Spleen (tissue), 7 donors: ENCODE results near the gene ZDHHC11.

Experiments used
- CTCF ChIP-seq, 11 experiments: fragments of 200-600 bp in 7 of 11; fragments of 450-650 bp in 4 of 11; sonication (generic) in 4 of 11; IDR thresholded peaks in 8 of 11; conservative IDR thresholded peaks in 3 of 11; 1 replicate in 7 of 11; 2 replicates in 4 of 11; pipeline versions ENCODE4 v1.4.0 to v1.8.0; 2016 to 2021; ENCODE audit warnings: antibody characterized with exemption in 11 of 11, inconsistent platforms in 4 of 11, mild to moderate bottlenecking in 1 of 11
- POLR2A ChIP-seq, 3 donors: fragments of 450-650 bp; IDR thresholded peaks; one replicate each; pipeline ENCODE4 v1.5.1; 2017; ENCODE audit warnings: antibody characterized with exemption in 3 of 3, mild to moderate bottlenecking in 1 of 3
- POLR2AphosphoS5 ChIP-seq, 3 donors: sonication (generic); formaldehyde crosslinking; IDR thresholded peaks; one replicate each; pipeline ENCODE4 v1.5.1; 2017; ENCODE audit warnings: antibody characterized with exemption in 3 of 3
- donor health status: DM: no; HTN: no; CAD: no; lungs with moderate emphysema.
- donor health status: DM: no; HTN: no; CAD: no.
- donor health status: DM: no; HTN: no; CAD: no.

- no peak for TF ChIP-seq POLR2A (IDR thresholded peaks at IDR 0.05)
- TF ChIP-seq CTCF (IDR thresholded peaks at IDR 0.05 in 8 of 11, conservative IDR thresholded peaks at IDR 0.05 in 3 of 11): no peak
- TF ChIP-seq POLR2AphosphoS5 (IDR thresholded peaks at IDR 0.05): peak in 2 of 3 donors; percentile 60 to 88
Observed at GRCh38 chr5:757931-758697, 92.7 kb downstream of the ZDHHC11 start.
